ENCODE measurements around the gene EEF1AKMT3. TPM values are rescaled to one million over a fixed set of nuclear protein-coding genes. Genes with fewer than 3 reads are reported as not detected.

Gene EEF1AKMT3
- polyA plus RNA-seq, 5 donors = 15.6 to 18.6 (median 17.2) TPM

GRCh38 chr12:57750561-57751431, 21.6 kb upstream of the EEF1AKMT3 start:
- no peak for DNase-seq

- DNase-seq = no peak
These were observed 21.0 kb upstream of the EEF1AKMT3 start for GRCh38 chr12:57751432-57751787.

GRCh38 chr12:57751788-57752667, 20.4 kb upstream of the EEF1AKMT3 start, which contains the start of gene CDK4:
TSS of gene CDK4 (minus strand) at chr12:57752310. CDS start at chr12:57751717, 593 bp downstream.
- peak; percentile 99 for DNase-seq

GRCh38 chr12:57752668-57753000, 19.8 kb upstream of the EEF1AKMT3 start:
- DNase-seq = no peak

- no peak for DNase-seq
These were observed 18.6 kb upstream of the EEF1AKMT3 start for GRCh38 chr12:57753756-57754337.

- no peak for DNase-seq
These were observed 17.8 kb upstream of the EEF1AKMT3 start, which contains the start of gene MARCHF9 for GRCh38 chr12:57754411-57755193. TSS of gene MARCHF9 (plus strand) at chr12:57755103. CDS start at chr12:57755529, 426 bp downstream.

- DNase-seq = no peak
These were observed 17.3 kb upstream of the EEF1AKMT3 start for GRCh38 chr12:57755194-57755453.

GRCh38 chr12:57755454-57756372, 16.7 kb upstream of the EEF1AKMT3 start:
- no peak for DNase-seq

GRCh38 chr12:57756406-57757341, 15.7 kb upstream of the EEF1AKMT3 start:
- DNase-seq = no peak

- DNase-seq = no peak
These were observed 14.6 kb upstream of the EEF1AKMT3 start for GRCh38 chr12:57757771-57758170.

GRCh38 chr12:57758552-57759359, 13.7 kb upstream of the EEF1AKMT3 start:
- no peak for DNase-seq

- DNase-seq = no peak
These were observed 12.9 kb upstream of the EEF1AKMT3 start for GRCh38 chr12:57759360-57759980.

- DNase-seq = no peak
These were observed 11.9 kb upstream of the EEF1AKMT3 start for GRCh38 chr12:57760347-57760982.

- no peak for DNase-seq
These were observed 10.9 kb upstream of the EEF1AKMT3 start for GRCh38 chr12:57761391-57761998.

GRCh38 chr12:57762463-57762862, 10.0 kb upstream of the EEF1AKMT3 start:
- DNase-seq = no peak

- no peak for DNase-seq
These were observed 8.3 kb upstream of the EEF1AKMT3 start for GRCh38 chr12:57763881-57764661.

Data from right lung (tissue), 5 donors.